ENCODE results near the gene KCNQ1.

GRCh38 chr11:2471804-2472096, 26.9 kb downstream of the KCNQ1 start:
- TF ChIP-seq CTCF (IDR thresholded peaks at IDR 0.05; ENCODE audit: low read length) (no peak), EZH2 (IDR thresholded peaks at IDR 0.05; ENCODE audit: borderline replicate concordance, low read length) (no peak)
